Measurements from ENCODE around the gene EDN1. TPM values are rescaled to one million over a fixed set of nuclear protein-coding genes. Genes with fewer than 3 reads are reported as not detected.

The EDN1 gene
- 10 to 100 TPM; 15.6 to 20.4 TPM for total RNA-seq

DNA sequence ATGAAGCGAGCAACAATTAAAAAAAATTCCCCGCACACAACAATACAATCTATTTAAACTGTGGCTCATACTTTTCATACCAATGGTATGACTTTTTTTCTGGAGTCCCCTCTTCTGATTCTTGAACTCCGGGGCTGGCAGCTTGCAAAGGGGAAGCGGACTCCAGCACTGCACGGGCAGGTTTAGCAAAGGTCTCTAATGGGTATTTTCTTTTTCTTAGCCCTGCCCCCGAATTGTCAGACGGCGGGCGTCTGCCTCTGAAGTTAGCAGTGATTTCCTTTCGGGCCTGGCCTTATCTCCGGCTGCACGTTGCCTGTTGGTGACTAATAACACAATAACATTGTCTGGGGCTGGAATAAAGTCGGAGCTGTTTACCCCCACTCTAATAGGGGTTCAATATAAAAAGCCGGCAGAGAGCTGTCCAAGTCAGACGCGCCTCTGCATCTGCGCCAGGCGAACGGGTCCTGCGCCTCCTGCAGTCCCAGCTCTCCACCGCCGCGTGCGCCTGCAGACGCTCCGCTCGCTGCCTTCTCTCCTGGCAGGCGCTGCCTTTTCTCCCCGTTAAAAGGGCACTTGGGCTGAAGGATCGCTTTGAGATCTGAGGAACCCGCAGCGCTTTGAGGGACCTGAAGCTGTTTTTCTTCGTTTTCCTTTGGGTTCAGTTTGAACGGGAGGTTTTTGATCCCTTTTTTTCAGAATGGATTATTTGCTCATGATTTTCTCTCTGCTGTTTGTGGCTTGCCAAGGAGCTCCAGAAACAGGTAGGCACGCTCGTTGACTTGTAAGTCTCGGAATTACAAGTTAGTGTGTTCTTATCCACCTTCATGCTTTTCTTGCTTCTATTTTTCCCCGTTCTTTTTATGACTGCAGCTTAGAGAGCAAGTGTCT is at the start of gene EDN1:
TSS of gene EDN1 (plus strand) at position 429 of the 888 bp plus-strand sequence. CDS start at position 698, 269 bp downstream.
- intact Hi-C loops (cut with DNase I), result loop anchor here (2.0 to 10.0 kb wide), 2 partner anchors 315 to 635 kb away; no protein-coding TSS in a partner anchor
- Histone ChIP-seq H3K27me3 (replicated peaks; ENCODE audit: insufficient read depth) (no peaks in the 10 kb centered on the region), H3K9me3 (no peaks in the 10 kb centered on the region), H3K36me3 (no peaks in the 10 kb centered on the region), H3K4me1 (replicated peaks) (no peaks in the 10 kb centered on the region), H3K4me3 (peak within 1 kb of the TSS; percentile 28 to 30), H3K27ac (peak within 1 kb of the TSS; percentile 59 to 66)
- DNase-seq (ENCODE audit: low spot score), result peak; percentile 84
- peak; percentile 63 for TF ChIP-seq POLR2AphosphoS5 (IDR thresholded peaks at IDR 0.05)
- peak; percentile 62 for TF ChIP-seq POLR2A (IDR thresholded peaks at IDR 0.05)
- TF ChIP-seq, protein P1, sequence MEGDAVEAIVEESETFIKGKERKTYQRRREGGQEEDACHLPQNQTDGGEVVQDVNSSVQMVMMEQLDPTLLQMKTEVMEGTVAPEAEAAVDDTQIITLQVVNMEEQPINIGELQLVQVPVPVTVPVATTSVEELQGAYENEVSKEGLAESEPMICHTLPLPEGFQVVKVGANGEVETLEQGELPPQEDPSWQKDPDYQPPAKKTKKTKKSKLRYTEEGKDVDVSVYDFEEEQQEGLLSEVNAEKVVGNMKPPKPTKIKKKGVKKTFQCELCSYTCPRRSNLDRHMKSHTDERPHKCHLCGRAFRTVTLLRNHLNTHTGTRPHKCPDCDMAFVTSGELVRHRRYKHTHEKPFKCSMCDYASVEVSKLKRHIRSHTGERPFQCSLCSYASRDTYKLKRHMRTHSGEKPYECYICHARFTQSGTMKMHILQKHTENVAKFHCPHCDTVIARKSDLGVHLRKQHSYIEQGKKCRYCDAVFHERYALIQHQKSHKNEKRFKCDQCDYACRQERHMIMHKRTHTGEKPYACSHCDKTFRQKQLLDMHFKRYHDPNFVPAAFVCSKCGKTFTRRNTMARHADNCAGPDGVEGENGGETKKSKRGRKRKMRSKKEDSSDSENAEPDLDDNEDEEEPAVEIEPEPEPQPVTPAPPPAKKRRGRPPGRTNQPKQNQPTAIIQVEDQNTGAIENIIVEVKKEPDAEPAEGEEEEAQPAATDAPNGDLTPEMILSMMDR (IDR thresholded peaks at IDR 0.05), result peak in 3 of 4 experiments; percentile 13 to 59 (median 55)
- WGBS, result under 1% methylated on average over 38 of the region's 38 CpGs

- DNase-seq (ENCODE audit: low spot score), result no peak
- Histone ChIP-seq H3K27me3 (replicated peaks; ENCODE audit: insufficient read depth) (no peaks in the 10 kb centered on the region), H3K4me3 (no peak overlapping the region), H3K27ac (no peak overlapping the region), H3K36me3 (no peaks in the 10 kb centered on the region), H3K4me1 (replicated peaks) (no peaks in the 10 kb centered on the region), H3K9me3 (no peaks in the 10 kb centered on the region)
- intact Hi-C loops (cut with DNase I), result no loop called here
- TF ChIP-seq POLR2A (IDR thresholded peaks at IDR 0.05) (no peak), POLR2AphosphoS5 (IDR thresholded peaks at IDR 0.05) (no peak)
- TF ChIP-seq, protein P1 (IDR thresholded peaks at IDR 0.05), result no peak
- 73% methylated on average over 3 of the region's 3 CpGs for WGBS
These were observed 48.5 kb upstream of the EDN1 start for GRCh38 chr6:12241493-12242175.

- intact Hi-C loops (cut with DNase I), result no loop called here
- no peaks in the 10 kb centered on the region for H3K4me1 ChIP-seq (replicated peaks)
These were observed 47.0 kb upstream of the EDN1 start for GRCh38 chr6:12243169-12243568.

DNA sequence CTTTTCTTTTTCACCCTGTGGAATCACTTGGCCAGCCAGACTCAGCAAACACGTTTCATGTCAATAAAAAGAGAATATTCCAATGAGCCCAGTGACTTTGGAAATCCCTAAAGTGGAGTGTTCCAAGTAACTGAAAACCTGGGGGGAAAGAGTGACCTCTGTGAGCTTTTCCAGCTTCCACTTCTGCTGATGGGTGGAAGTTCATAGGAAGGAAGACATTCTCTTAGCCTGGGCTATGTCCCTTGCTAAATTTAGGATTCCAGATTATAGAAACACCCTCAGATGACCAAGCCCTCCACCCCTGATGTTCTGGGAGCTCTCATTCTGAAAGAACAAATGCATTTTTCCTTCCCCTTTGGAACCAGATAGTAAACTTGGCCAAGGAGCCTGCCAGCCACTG is 44.8 kb upstream of the EDN1 start:
- Histone ChIP-seq H3K4me3 (no peak overlapping the region), H3K36me3 (no peaks in the 10 kb centered on the region), H3K27ac (no peak overlapping the region), H3K27me3 (replicated peaks; ENCODE audit: insufficient read depth) (no peaks in the 10 kb centered on the region), H3K4me1 (replicated peaks) (no peaks in the 10 kb centered on the region), H3K9me3 (no peaks in the 10 kb centered on the region)
- intact Hi-C loops (cut with DNase I), result no loop called here
- no peak for DNase-seq (ENCODE audit: low spot score)
- WGBS, result 38% methylated on average over 1 of the region's 1 CpG
- TF ChIP-seq POLR2A (IDR thresholded peaks at IDR 0.05), result no peak

More at GRCh38 chr6:12243169-12243568, 47.0 kb upstream of the EDN1 start:
- H3K27ac ChIP-seq, result no peak overlapping the region
- TF ChIP-seq POLR2A (IDR thresholded peaks at IDR 0.05), result no peak
- 89% methylated on average over 2 of the region's 2 CpGs for WGBS
- no peaks in the 10 kb centered on the region for H3K27me3 ChIP-seq (replicated peaks; ENCODE audit: insufficient read depth)
- H3K36me3 ChIP-seq, result no peaks in the 10 kb centered on the region
- H3K9me3 ChIP-seq, result no peaks in the 10 kb centered on the region
- no peak overlapping the region for H3K4me3 ChIP-seq
- no peak for DNase-seq (ENCODE audit: low spot score)

- no peak overlapping the region for H3K4me3 ChIP-seq
- no peak overlapping the region for H3K27ac ChIP-seq
- no peaks in the 10 kb centered on the region for H3K9me3 ChIP-seq
- H3K27me3 ChIP-seq (replicated peaks; ENCODE audit: insufficient read depth), result no peaks in the 10 kb centered on the region
- intact Hi-C loops (cut with DNase I), result no loop called here
- no peaks in the 10 kb centered on the region for H3K36me3 ChIP-seq
- no peaks in the 10 kb centered on the region for H3K4me1 ChIP-seq (replicated peaks)
- 43% methylated on average over 6 of the region's 6 CpGs for WGBS
- TF ChIP-seq POLR2A (IDR thresholded peaks at IDR 0.05), result no peak
- TF ChIP-seq, protein P1 (IDR thresholded peaks at IDR 0.05), result no peak
- TF ChIP-seq POLR2AphosphoS5 (IDR thresholded peaks at IDR 0.05), result no peak
- no peak for DNase-seq (ENCODE audit: low spot score)
These were observed 44.1 kb upstream of the EDN1 start for GRCh38 chr6:12245763-12246718.
